Measurements from ENCODE around the gene ZNG1C. TPM values are rescaled to one million over a fixed set of nuclear protein-coding genes. Genes with fewer than 3 reads are reported as not detected.
"Not testable (repeated sequence)": the region's sequence is repeated elsewhere in the genome, so short reads cannot be mapped to it uniquely, and the experiment has no call there.

Gene ZNG1C
- total RNA-seq (2014; rRNA removed; shearing (Covaris generic); ENCODE audit: low replicate concordance) = 78.7 and 121 TPM in 2 replicates

GRCh38 chr9:68241683-68242082, at the start of gene ZNG1C:
ZNG1C (plus strand) TSS chr9:68241983; CDS start chr9:68242032, 49 bp downstream.
- not testable (repeated sequence) for H3K27ac ChIP-seq (ENCODE audit: low read length); H3K9ac ChIP-seq (ENCODE audit: low read length); H3K79me2 ChIP-seq (ENCODE audit: low read length); H3K9me3 ChIP-seq (ENCODE audit: low read length); H3K4me1 ChIP-seq (ENCODE audit: low read length); H3K4me2 ChIP-seq (ENCODE audit: low read depth, low read length, poor library complexity, severe bottlenecking); H3K36me3 ChIP-seq (ENCODE audit: insufficient read depth, low read length); H3K27me3 ChIP-seq (ENCODE audit: low read length); H4K20me1 ChIP-seq (ENCODE audit: insufficient read depth, low read depth, low read length); DNase-seq; H3K9me2 ChIP-seq (replicated peaks; ENCODE audit: insufficient read depth, low read length); H3K4me3 ChIP-seq (ENCODE audit: low read length); H2AFZ ChIP-seq (ENCODE audit: low read length)

GRCh38 chr9:68242437-68242836, 654 bp downstream of the ZNG1C start:
- H3K4me2 ChIP-seq (ENCODE audit: low read depth, low read length, poor library complexity, severe bottlenecking) = not testable (repeated sequence)

GRCh38 chr9:68281041-68281440, 39.3 kb downstream of the ZNG1C start:
- not testable (repeated sequence) for H3K27me3 ChIP-seq (ENCODE audit: low read length); H3K79me2 ChIP-seq (ENCODE audit: low read length); H3K9me2 ChIP-seq (replicated peaks; ENCODE audit: insufficient read depth, low read length); H3K9ac ChIP-seq (ENCODE audit: low read length); H4K20me1 ChIP-seq (ENCODE audit: insufficient read depth, low read depth, low read length); H3K4me1 ChIP-seq (ENCODE audit: low read length); H3K9me3 ChIP-seq (ENCODE audit: low read length); H3K4me2 ChIP-seq (ENCODE audit: low read depth, low read length, poor library complexity, severe bottlenecking); H3K4me3 ChIP-seq (ENCODE audit: low read length); DNase-seq; H3K27ac ChIP-seq (ENCODE audit: low read length); H3K36me3 ChIP-seq (ENCODE audit: insufficient read depth, low read length); H2AFZ ChIP-seq (ENCODE audit: low read length)

More at GRCh38 chr9:68242437-68242836, 654 bp downstream of the ZNG1C start:
- not testable (repeated sequence) for H3K4me3 ChIP-seq (ENCODE audit: low read length); H3K4me1 ChIP-seq (ENCODE audit: low read length); H3K9me2 ChIP-seq (replicated peaks; ENCODE audit: insufficient read depth, low read length); H4K20me1 ChIP-seq (ENCODE audit: insufficient read depth, low read depth, low read length); H3K9me3 ChIP-seq (ENCODE audit: low read length); H3K36me3 ChIP-seq (ENCODE audit: insufficient read depth, low read length); H3K79me2 ChIP-seq (ENCODE audit: low read length); H3K27ac ChIP-seq (ENCODE audit: low read length); H2AFZ ChIP-seq (ENCODE audit: low read length); DNase-seq; H3K27me3 ChIP-seq (ENCODE audit: low read length); H3K9ac ChIP-seq (ENCODE audit: low read length)

GRCh38 chr9:68302567-68302966, 60.8 kb downstream of the ZNG1C start, which contains the start of gene FOXD4L3:
FOXD4L3 (plus strand) TSS chr9:68302867; CDS start chr9:68302952, 85 bp downstream.
- H4K20me1 ChIP-seq (ENCODE audit: insufficient read depth, low read depth, low read length); DNase-seq; H3K4me3 ChIP-seq (ENCODE audit: low read length); H3K4me2 ChIP-seq (ENCODE audit: low read depth, low read length, poor library complexity, severe bottlenecking); H3K9ac ChIP-seq (ENCODE audit: low read length); H3K9me2 ChIP-seq (replicated peaks; ENCODE audit: insufficient read depth, low read length); H3K79me2 ChIP-seq (ENCODE audit: low read length); H3K36me3 ChIP-seq (ENCODE audit: insufficient read depth, low read length); H3K4me1 ChIP-seq (ENCODE audit: low read length); H2AFZ ChIP-seq (ENCODE audit: low read length); H3K27me3 ChIP-seq (ENCODE audit: low read length); H3K27ac ChIP-seq (ENCODE audit: low read length); H3K9me3 ChIP-seq (ENCODE audit: low read length): not testable (repeated sequence)

- not testable (repeated sequence) for DNase-seq; H3K9ac ChIP-seq (ENCODE audit: low read length)
Observed at GRCh38 chr9:68303771-68304170, 62.0 kb downstream of the ZNG1C start.

GRCh38 chr9:68304212-68304611, 62.4 kb downstream of the ZNG1C start:
- not testable (repeated sequence) for H3K79me2 ChIP-seq (ENCODE audit: low read length); H2AFZ ChIP-seq (ENCODE audit: low read length); H3K4me3 ChIP-seq (ENCODE audit: low read length); H3K9me3 ChIP-seq (ENCODE audit: low read length); H3K4me1 ChIP-seq (ENCODE audit: low read length); H3K9me2 ChIP-seq (replicated peaks; ENCODE audit: insufficient read depth, low read length); DNase-seq; H3K27me3 ChIP-seq (ENCODE audit: low read length); H3K27ac ChIP-seq (ENCODE audit: low read length); H3K9ac ChIP-seq (ENCODE audit: low read length); H3K36me3 ChIP-seq (ENCODE audit: insufficient read depth, low read length); H4K20me1 ChIP-seq (ENCODE audit: insufficient read depth, low read depth, low read length); H3K4me2 ChIP-seq (ENCODE audit: low read depth, low read length, poor library complexity, severe bottlenecking)

More at GRCh38 chr9:68303771-68304170, 62.0 kb downstream of the ZNG1C start:
- not testable (repeated sequence) for H3K4me1 ChIP-seq (ENCODE audit: low read length); H3K9me2 ChIP-seq (replicated peaks; ENCODE audit: insufficient read depth, low read length); H4K20me1 ChIP-seq (ENCODE audit: insufficient read depth, low read depth, low read length); H3K27me3 ChIP-seq (ENCODE audit: low read length); H2AFZ ChIP-seq (ENCODE audit: low read length); H3K4me3 ChIP-seq (ENCODE audit: low read length); H3K79me2 ChIP-seq (ENCODE audit: low read length); H3K4me2 ChIP-seq (ENCODE audit: low read depth, low read length, poor library complexity, severe bottlenecking); H3K27ac ChIP-seq (ENCODE audit: low read length); H3K9me3 ChIP-seq (ENCODE audit: low read length); H3K36me3 ChIP-seq (ENCODE audit: insufficient read depth, low read length)

GRCh38 chr9:68304777-68305176, 63.0 kb downstream of the ZNG1C start:
- H3K27me3 ChIP-seq (ENCODE audit: low read length); H3K36me3 ChIP-seq (ENCODE audit: insufficient read depth, low read length); H3K4me2 ChIP-seq (ENCODE audit: low read depth, low read length, poor library complexity, severe bottlenecking); H4K20me1 ChIP-seq (ENCODE audit: insufficient read depth, low read depth, low read length); H3K9me2 ChIP-seq (replicated peaks; ENCODE audit: insufficient read depth, low read length); H2AFZ ChIP-seq (ENCODE audit: low read length); H3K4me1 ChIP-seq (ENCODE audit: low read length); H3K27ac ChIP-seq (ENCODE audit: low read length); H3K4me3 ChIP-seq (ENCODE audit: low read length); H3K79me2 ChIP-seq (ENCODE audit: low read length); DNase-seq; H3K9me3 ChIP-seq (ENCODE audit: low read length); H3K9ac ChIP-seq (ENCODE audit: low read length): not testable (repeated sequence)

- not testable (repeated sequence) for H3K27me3 ChIP-seq (ENCODE audit: low read length); DNase-seq; H3K27ac ChIP-seq (ENCODE audit: low read length); H3K4me2 ChIP-seq (ENCODE audit: low read depth, low read length, poor library complexity, severe bottlenecking); H2AFZ ChIP-seq (ENCODE audit: low read length); H3K9me3 ChIP-seq (ENCODE audit: low read length); H3K9me2 ChIP-seq (replicated peaks; ENCODE audit: insufficient read depth, low read length); H3K36me3 ChIP-seq (ENCODE audit: insufficient read depth, low read length); H3K79me2 ChIP-seq (ENCODE audit: low read length); H3K4me1 ChIP-seq (ENCODE audit: low read length); H4K20me1 ChIP-seq (ENCODE audit: insufficient read depth, low read depth, low read length); H3K9ac ChIP-seq (ENCODE audit: low read length); H3K4me3 ChIP-seq (ENCODE audit: low read length)
Observed at GRCh38 chr9:68305680-68306285, 64.0 kb downstream of the ZNG1C start.
